Measurements from ENCODE around the gene ZNF497. TPM values are rescaled to one million over a fixed set of nuclear protein-coding genes. Genes with fewer than 3 reads are reported as not detected.

The ZNF497 gene
- total RNA-seq, 1 donor from 2014 or later, result 1.4 TPM

- peaks cover 6% of the 10 kb centered on the region for H3K4me1 ChIP-seq
- no peak overlapping the region for H3K27ac ChIP-seq
- H3K4me3 ChIP-seq, result no peak overlapping the region
- no peak for TF ChIP-seq CTCF (IDR thresholded peaks at IDR 0.05)
- H3K36me3 ChIP-seq, result no peaks in the 10 kb centered on the region
- DNase-seq, result no peak
- no peaks in the 10 kb centered on the region for H3K27me3 ChIP-seq
- H3K9me3 ChIP-seq, result no peaks in the 10 kb centered on the region
- intact Hi-C loops (cut with DNase I), result no loop called here
- ATAC-seq, result no peak
These were observed 1.6 kb upstream of the ZNF497 start for GRCh38 chr19:58364146-58364545.

- no peak for TF ChIP-seq CTCF (IDR thresholded peaks at IDR 0.05)
- intact Hi-C loops (cut with DNase I), result no loop called here
- Histone ChIP-seq H3K27ac (peak overlapping the region; percentile 94), H3K36me3 (no peaks in the 10 kb centered on the region), H3K9me3 (no peaks in the 10 kb centered on the region), H3K27me3 (peaks cover 4% of the 10 kb centered on the region), H3K4me1 (peaks cover 6% of the 10 kb centered on the region), H3K4me3 (peak overlapping the region; percentile 78)
- peak; percentile 42 for ATAC-seq
- DNase-seq, result peak; percentile 86
These were observed 665 bp downstream of the ZNF497 start for GRCh38 chr19:58361900-58362271.

- no peak for TF ChIP-seq CTCF (IDR thresholded peaks at IDR 0.05)
- Histone ChIP-seq H3K27me3 (peaks cover 4% of the 10 kb centered on the region), H3K4me3 (no peak overlapping the region), H3K9me3 (no peaks in the 10 kb centered on the region), H3K27ac (no peak overlapping the region), H3K4me1 (peaks cover 11% of the 10 kb centered on the region), H3K36me3 (no peaks in the 10 kb centered on the region)
- intact Hi-C loops (cut with DNase I), result no loop called here
- DNase-seq, result no peak
- no peak for ATAC-seq
These were observed 4.9 kb downstream of the ZNF497 start for GRCh38 chr19:58357481-58358145.

GRCh38 chr19:58356766-58357480 is 5.6 kb downstream of the ZNF497 start:
- Histone ChIP-seq H3K27ac (no peak overlapping the region), H3K9me3 (no peaks in the 10 kb centered on the region), H3K27me3 (peaks cover 4% of the 10 kb centered on the region), H3K4me3 (peak overlapping the region; percentile 38), H3K4me1 (peaks cover 11% of the 10 kb centered on the region), H3K36me3 (no peaks in the 10 kb centered on the region)
- TF ChIP-seq CTCF (IDR thresholded peaks at IDR 0.05), result no peak
- ATAC-seq, result no peak
- no peak for DNase-seq
- intact Hi-C loops (cut with DNase I), result no loop called here

GRCh38 chr19:58355908-58356765 is 6.4 kb downstream of the ZNF497 start:
- Histone ChIP-seq H3K27ac (no peak overlapping the region), H3K9me3 (no peaks in the 10 kb centered on the region), H3K4me3 (peak overlapping the region; percentile 38), H3K4me1 (peaks cover 5% of the 10 kb centered on the region), H3K27me3 (peaks cover 11% of the 10 kb centered on the region), H3K36me3 (no peaks in the 10 kb centered on the region)
- no peak for TF ChIP-seq CTCF (IDR thresholded peaks at IDR 0.05)
- ATAC-seq, result peak; percentile 13
- no peak for DNase-seq
- intact Hi-C loops (cut with DNase I), result no loop called here

Measured in upper lobe of right lung (tissue), 1 donor.